Ovary (tissue), 9 donors: Measurements from ENCODE around the gene MEMO1. TPM values are rescaled to one million over a fixed set of nuclear protein-coding genes. Genes with fewer than 3 reads are reported as not detected.

Experiments
- DNase-seq, 5 donors: peaks; one replicate each; pipeline ENCODE4 v3.0.0-alpha.2; 2019 to 2020
- H3K27ac ChIP-seq, 2 donors: fragments of 200-600 bp; one replicate each; pipeline versions ENCODE4 v1.5.1 to v1.8.0; 2019 to 2022
- H3K27me3 ChIP-seq: fragments of 200-600 bp; one replicate; pipeline ENCODE4 v1.8.0; 2022
- H3K36me3 ChIP-seq: fragments of 200-600 bp; sonication (generic); one replicate; pipeline ENCODE4 v1.5.1; 2019
- H3K4me1 ChIP-seq: one replicate; pipeline ENCODE4 v1.8.1; 2013; ENCODE audit warnings: mild to moderate bottlenecking, moderate library complexity; ENCODE audit not compliant: insufficient read depth
- H3K4me3 ChIP-seq: fragments of 200-600 bp; sonication (generic); one replicate; pipeline ENCODE4 v1.5.1; 2017
- H3K9me3 ChIP-seq, 2 donors: fragments of 200-600 bp in 1 of 2; sonication (generic) in 1 of 2; one replicate each; pipeline versions ENCODE4 v1.5.1 to v1.8.1; 2013 to 2019; ENCODE audit warnings: mild to moderate bottlenecking in 1 of 2, moderate library complexity in 1 of 2
- CTCF ChIP-seq, 3 donors: fragments of 450-650 bp in 2 of 3; fragments of 200-600 bp in 1 of 3; IDR thresholded peaks; one replicate each; pipeline versions ENCODE4 v1.5.1 to v1.8.0; 2016 to 2022; ENCODE audit warnings: antibody characterized with exemption in 3 of 3, mild to moderate bottlenecking in 1 of 3
- EP300 ChIP-seq: sonication (generic); formaldehyde crosslinking; IDR thresholded peaks from one replicate; pipeline ENCODE4 v1.6.1; 2017; ENCODE audit warnings: antibody characterized with exemption
- POLR2A ChIP-seq: fragments of 450-650 bp; IDR thresholded peaks from one replicate; pipeline ENCODE4 v1.6.1; 2017; ENCODE audit warnings: antibody characterized with exemption, mild to moderate bottlenecking, moderate library complexity
- WGBS, 3 donors: extraction: QIAGEN DNeasy Blood & Tissue Kit in 1 of 3; methylation state at CpG; one replicate each; pipeline versions ENCODE4 v1.1.5 to v1.1.7; 2013 to 2017; 5-methylcytosine and 5-hydroxymethylcytosine counted together
- intact Hi-C, 4 donors: fragments of 100-400 bp; cut with DNase I; formaldehyde crosslinking; loops; one replicate each; pipeline versions ENCODE4 v1.11.0 to v1.15.1; 2022 to 2023
- polyA plus RNA-seq, 2 donors: library from polyadenylated mRNA; stranded (reverse); fragments of 200-250 nt in 1 of 2; fragments of 350-450 nt in 1 of 2; fragmentation: Illumina TruSeq in 1 of 2; extraction: RNeasy Lipid Tissue Mini Kit (QIAGEN cat#74804) in 1 of 2; gene quantifications; one replicate each; pipeline ENCODE4 v1.2.3, GENCODE V29; 2013 to 2014
- total RNA-seq, 7 donors: library from RNA; depleted of rRNA in 2 of 7; stranded (reverse); fragments of >200 nt in 2 of 7; fragmentation: NEBNext Ultra II Directional in 3 of 7; extraction: Animal tissue kit (Norgen Biotek cat#: 25700) in 3 of 7; gene quantifications; one replicate each; pipeline versions ENCODE4 v1.1.0 to v1.2.4, GENCODE V29; 2016 to 2023
- donor health status: DM: no; HTN: no; CAD: no; lungs with moderate emphysema.
- donor health status: DM: no; HTN: no; CAD: no.
- donor health status: Bipolar disorder and iron deficiency.
- donor health status: DM: yes; HTN: yes; CAD: no.
- donor health status: DM: no; HTN: no; CAD: no.
- donor health status: DM: yes; HTN: yes; CAD: no.

Gene MEMO1
- total and polyA plus RNA-seq, 9 donors = 19.0 to 41.3 (median 28.9) TPM

- intact Hi-C loops = no loop called here
- no peak overlapping the region for H3K27ac ChIP-seq
- no peak for DNase-seq
- no peaks in the 10 kb centered on the region for H3K27me3 ChIP-seq
- H3K4me3 ChIP-seq = no peak overlapping the region
- WGBS, 3 donors = 96 to 98% (median 97%) methylated on average over 3 of the region's 3 CpGs
- peaks cover 1% of the 10 kb centered on the region for H3K4me1 ChIP-seq
- no peaks in the 10 kb centered on the region for H3K9me3 ChIP-seq
- H3K36me3 ChIP-seq = no peaks in the 10 kb centered on the region
- TF ChIP-seq POLR2A (no peak), EP300 (no peak), CTCF (IDR thresholded peaks at IDR 0.05) (no peak)
Measured at GRCh38 chr2:31992025-31992579, 18.7 kb downstream of the MEMO1 start.

- 77 to 85% (median 79%) methylated on average over 4 of the region's 4 CpGs for whole genome bisulfite sequencing, 3 donors
- Histone ChIP-seq H3K4me1 (no peaks in the 10 kb centered on the region), H3K27ac (no peak overlapping the region), H3K36me3 (no peaks in the 10 kb centered on the region), H3K27me3 (no peaks in the 10 kb centered on the region), H3K4me3 (no peak overlapping the region), H3K9me3 (no peaks in the 10 kb centered on the region)
- no peak for TF ChIP-seq EP300
- no peak for TF ChIP-seq CTCF (IDR thresholded peaks at IDR 0.05)
- no peak for TF ChIP-seq POLR2A
- DNase-seq = no peak
- intact Hi-C loops = no loop called here
Measured at GRCh38 chr2:31989946-31990345, 20.9 kb downstream of the MEMO1 start.

- intact Hi-C loops = no loop called here
- TF ChIP-seq EP300 (no peak), POLR2A (no peak), CTCF (IDR thresholded peaks at IDR 0.05) (no peak)
- no peak overlapping the region for H3K4me3 ChIP-seq
Measured at GRCh38 chr2:31987454-31988220, 23.2 kb downstream of the MEMO1 start.

GRCh38 chr2:31986906-31987305 is 23.9 kb downstream of the MEMO1 start:
- 73 to 87% (median 86%) methylated on average over 3 of the region's 3 CpGs for WGBS, 3 donors
- TF ChIP-seq EP300 (no peak), CTCF (IDR thresholded peaks at IDR 0.05) (no peak), POLR2A (no peak)
- intact Hi-C loops = no loop called here
- DNase-seq = no peak
- Histone ChIP-seq H3K9me3 (no peaks in the 10 kb centered on the region), H3K4me3 (no peak overlapping the region), H3K27me3 (no peaks in the 10 kb centered on the region), H3K27ac (no peak overlapping the region), H3K4me1 (no peaks in the 10 kb centered on the region), H3K36me3 (no peaks in the 10 kb centered on the region)

More at GRCh38 chr2:31987454-31988220, 23.2 kb downstream of the MEMO1 start:
- Histone ChIP-seq H3K9me3 (no peaks in the 10 kb centered on the region), H3K27ac (no peak overlapping the region), H3K4me1 (no peaks in the 10 kb centered on the region), H3K27me3 (no peaks in the 10 kb centered on the region), H3K36me3 (no peaks in the 10 kb centered on the region)
- no peak for DNase-seq
- 91 to 98% (median 95%) methylated on average over 2 of the region's 2 CpGs for WGBS, 3 donors
